ENCODE results near the gene P2RX5. TPM values are rescaled to one million over a fixed set of nuclear protein-coding genes. Genes with fewer than 3 reads are reported as not detected.

Gene P2RX5
- total and polyA plus RNA-seq, 2 donors (not counting 3 experiments of a cell fraction or from before 2014, with no cell fraction given), result 0.19 to 0.22 TPM

DNA sequence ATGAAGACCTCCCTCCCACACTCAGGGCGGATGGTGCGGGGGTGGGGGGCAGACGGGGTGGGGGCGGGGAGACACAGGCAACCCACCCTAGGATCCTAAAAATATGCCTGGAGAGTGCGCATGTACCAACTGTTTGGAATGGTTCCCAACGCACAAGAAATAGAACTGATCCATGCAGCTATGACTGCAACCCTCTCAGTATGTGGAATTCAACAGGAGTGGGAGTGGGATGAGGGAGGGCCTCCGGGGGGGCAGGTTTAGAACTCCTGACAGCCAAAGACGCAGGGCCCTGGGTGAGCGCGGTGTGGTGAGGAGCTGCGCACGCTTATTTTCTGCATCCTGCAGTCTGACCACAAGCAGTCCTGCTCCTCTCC is 1.1 kb upstream of the P2RX5 start:
- H2AFZ ChIP-seq (ENCODE audit: low read depth, low read length), result no peak overlapping the region
- H3K27me3 ChIP-seq (ENCODE audit: control insufficient read depth in 2 of 2, insufficient read depth in 2 of 2, low read length in 2 of 2), result peaks cover 21 to 22% of the 10 kb centered on the region in 2 experiments
- BruUV-seq (replicated peaks), result no TSS peak
- no peaks in the 10 kb centered on the region for H4K20me1 ChIP-seq (replicated peaks; ENCODE audit: control insufficient read depth, extremely low read depth, insufficient read depth, low read length)
- POLR2A ChIA-PET, result no interaction called here
- no peak overlapping the region for H3K4me2 ChIP-seq (ENCODE audit: insufficient read depth, low read length)
- peaks cover 5% of the 10 kb centered on the region for H3K4me1 ChIP-seq (ENCODE audit: control insufficient read depth, extremely low read depth, insufficient read depth, low read length)
- no peak for DNase-seq (ENCODE audit: low read depth, low spot score)
- no peaks in the 10 kb centered on the region for H3K79me2 ChIP-seq (ENCODE audit: control insufficient read depth, insufficient read depth, low read length)
- dilution Hi-C loops (cut with MboI; ENCODE audit: extremely low pct_ligation_motif_present, low sequenced_read_pairs) (no loop called here), intact Hi-C loops (cut with micrococcal nuclease) (no loop called here)
- no peak overlapping the region for H3K4me3 ChIP-seq (replicated peaks in 1 of 3; ENCODE audit: insufficient read depth in 1 of 3, low read depth in 1 of 3, low read length in 3 of 3)
- no peak overlapping the region for H3K9ac ChIP-seq (replicated peaks; ENCODE audit: extremely low read depth, insufficient read depth, low read length)
- H3K9me1 ChIP-seq (replicated peaks; ENCODE audit: control insufficient read depth, extremely low read depth, insufficient read depth, low read length), result no peaks in the 10 kb centered on the region
- no peaks in the 10 kb centered on the region for H3K36me3 ChIP-seq (ENCODE audit: control insufficient read depth in 2 of 2, extremely low read depth in 1 of 2, insufficient read depth in 2 of 2, low read length in 2 of 2)
- TF ChIP-seq POLR2A (IDR thresholded peaks at IDR 0.05; ENCODE audit: low read depth, low read length) (no peak), EZH2 (IDR thresholded peaks at IDR 0.05; ENCODE audit: borderline replicate concordance, low read depth, low read length, severe bottlenecking) (no peak), POLR2AphosphoS5 (IDR thresholded peaks at IDR 0.05; ENCODE audit: insufficient read depth, low read depth, low read length) (no peak), FOS (IDR thresholded peaks at IDR 0.05; ENCODE audit: borderline replicate concordance, insufficient read depth, low read length) (no peak), GATA2 (IDR thresholded peaks at IDR 0.05; ENCODE audit: insufficient read depth, insufficient read length, low read depth, low read length) (no peak), JUN (IDR thresholded peaks at IDR 0.05; ENCODE audit: borderline replicate concordance, insufficient read depth, insufficient read length, low read depth) (no peak), MYC (IDR thresholded peaks at IDR 0.05; ENCODE audit: low read depth, low read length) (no peak)
- TF ChIP-seq, protein P1, sequence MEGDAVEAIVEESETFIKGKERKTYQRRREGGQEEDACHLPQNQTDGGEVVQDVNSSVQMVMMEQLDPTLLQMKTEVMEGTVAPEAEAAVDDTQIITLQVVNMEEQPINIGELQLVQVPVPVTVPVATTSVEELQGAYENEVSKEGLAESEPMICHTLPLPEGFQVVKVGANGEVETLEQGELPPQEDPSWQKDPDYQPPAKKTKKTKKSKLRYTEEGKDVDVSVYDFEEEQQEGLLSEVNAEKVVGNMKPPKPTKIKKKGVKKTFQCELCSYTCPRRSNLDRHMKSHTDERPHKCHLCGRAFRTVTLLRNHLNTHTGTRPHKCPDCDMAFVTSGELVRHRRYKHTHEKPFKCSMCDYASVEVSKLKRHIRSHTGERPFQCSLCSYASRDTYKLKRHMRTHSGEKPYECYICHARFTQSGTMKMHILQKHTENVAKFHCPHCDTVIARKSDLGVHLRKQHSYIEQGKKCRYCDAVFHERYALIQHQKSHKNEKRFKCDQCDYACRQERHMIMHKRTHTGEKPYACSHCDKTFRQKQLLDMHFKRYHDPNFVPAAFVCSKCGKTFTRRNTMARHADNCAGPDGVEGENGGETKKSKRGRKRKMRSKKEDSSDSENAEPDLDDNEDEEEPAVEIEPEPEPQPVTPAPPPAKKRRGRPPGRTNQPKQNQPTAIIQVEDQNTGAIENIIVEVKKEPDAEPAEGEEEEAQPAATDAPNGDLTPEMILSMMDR (IDR thresholded peaks at IDR 0.05; ENCODE audit: extremely low read depth in 1 of 2, insufficient read depth in 1 of 2, low read depth in 1 of 2, low read length in 2 of 2), result no peak
- TF ChIP-seq, protein P2, sequence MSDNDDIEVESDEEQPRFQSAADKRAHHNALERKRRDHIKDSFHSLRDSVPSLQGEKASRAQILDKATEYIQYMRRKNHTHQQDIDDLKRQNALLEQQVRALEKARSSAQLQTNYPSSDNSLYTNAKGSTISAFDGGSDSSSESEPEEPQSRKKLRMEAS (IDR thresholded peaks at IDR 0.05; ENCODE audit: insufficient read depth, insufficient read length), result no peak
- no peaks in the 10 kb centered on the region for H3K9me3 ChIP-seq (replicated peaks; ENCODE audit: control insufficient read depth, insufficient read depth, low read length)
- CTCF ChIA-PET, result interaction anchor here (1.3 to 2.0 kb wide), 3 partner anchors 14 to 40 kb away, joined by 5 to 7 read pairs (median 5); partner anchors contain the start of gene HASPIN
- no peak for FAIRE-seq
- H3K27ac ChIP-seq (ENCODE audit: insufficient read depth, low read depth, low read length), result no peak overlapping the region

Measured in endothelial cell of umbilical vein (primary cell).